ENCODE results near the gene CLCNKB.

DNA sequence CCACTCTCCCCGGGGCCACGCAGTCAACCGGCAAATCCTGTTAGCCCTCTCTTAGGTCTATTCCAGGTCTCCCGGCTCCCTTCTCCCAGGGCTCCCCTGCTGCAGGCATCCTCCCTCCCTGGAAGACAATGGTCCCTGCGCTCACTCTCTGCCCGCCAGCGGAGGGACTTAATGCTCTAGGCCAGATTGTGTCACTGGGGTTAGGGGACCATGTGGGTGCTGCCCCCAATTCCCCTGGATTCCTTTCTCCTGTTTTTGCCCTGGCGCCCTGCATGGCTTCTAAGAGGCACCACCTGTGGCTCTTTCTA is 21.6 kb downstream of the CLCNKB start:
- no peak for TF ChIP-seq CTCF (IDR thresholded peaks at IDR 0.05; ENCODE audit: low read depth, low read length)
- no peak for TF ChIP-seq EZH2phosphoT487 (IDR thresholded peaks at IDR 0.05; ENCODE audit: low read depth)

Data from OCI-LY3 (cell line).